Activated naive CD8-positive, alpha-beta T cell treated with anti-CD3 and anti-CD28 coated beads, Interleukin-2, amount 50 U/mL, for 16 hours (primary cell): Measurements from ENCODE around the gene CLDN8.

Experiments used
- DNase-seq: peaks from one replicate; pipeline ENCODE4 v3.0.0-alpha.2; 2020; ENCODE audit warnings: low read depth, low spot score

Gene CLDN8

GRCh38 chr21:30216041-30216723, at the start of gene CLDN8:
Gene CLDN8 (minus strand): TSS chr21:30216097. CDS start chr21:30215925, 172 bp downstream.
- no peak for DNase-seq

- DNase-seq = no peak
Observed at GRCh38 chr21:30257773-30258172, 41.9 kb upstream of the CLDN8 start.

- no peak for DNase-seq
Observed at GRCh38 chr21:30256100-30256499, 40.2 kb upstream of the CLDN8 start.

- no peak for DNase-seq
Observed at GRCh38 chr21:30255679-30256078, 39.8 kb upstream of the CLDN8 start.

GRCh38 chr21:30251781-30252180, 35.9 kb upstream of the CLDN8 start:
- no peak for DNase-seq

GRCh38 chr21:30249936-30250335, 34.0 kb upstream of the CLDN8 start:
- no peak for DNase-seq

GRCh38 chr21:30248844-30249243, 32.9 kb upstream of the CLDN8 start:
- no peak for DNase-seq

GRCh38 chr21:30245061-30245460, 29.2 kb upstream of the CLDN8 start:
- DNase-seq = no peak

- DNase-seq = no peak
Observed at GRCh38 chr21:30243691-30244090, 27.8 kb upstream of the CLDN8 start.

- no peak for DNase-seq
Observed at GRCh38 chr21:30240661-30241060, 24.8 kb upstream of the CLDN8 start.

GRCh38 chr21:30238168-30238567, 22.3 kb upstream of the CLDN8 start:
- DNase-seq = no peak

- DNase-seq = no peak
Observed at GRCh38 chr21:30234643-30235042, 18.7 kb upstream of the CLDN8 start.

GRCh38 chr21:30234050-30234449, 18.2 kb upstream of the CLDN8 start:
- no peak for DNase-seq

- DNase-seq = no peak
Observed at GRCh38 chr21:30233228-30234020, 17.5 kb upstream of the CLDN8 start.

GRCh38 chr21:30232011-30232410, 16.1 kb upstream of the CLDN8 start:
- no peak for DNase-seq

- no peak for DNase-seq
Observed at GRCh38 chr21:30227633-30228404, 11.9 kb upstream of the CLDN8 start.

GRCh38 chr21:30227128-30227527, 11.2 kb upstream of the CLDN8 start:
- no peak for DNase-seq

GRCh38 chr21:30223596-30223995, 7.7 kb upstream of the CLDN8 start:
- DNase-seq = no peak

- no peak for DNase-seq
Observed at GRCh38 chr21:30222724-30223123, 6.8 kb upstream of the CLDN8 start.

- no peak for DNase-seq
Observed at GRCh38 chr21:30211071-30211470, 4.8 kb downstream of the CLDN8 start.

- DNase-seq = no peak
Observed at GRCh38 chr21:30209601-30210000, 6.3 kb downstream of the CLDN8 start.

- DNase-seq = no peak
Observed at GRCh38 chr21:30207252-30207579, 8.7 kb downstream of the CLDN8 start.
